ENCODE measurements around the gene TLCD1.
"Not testable (repeated sequence)": the region's sequence is repeated elsewhere in the genome, so short reads cannot be mapped to it uniquely, and the experiment has no call there.

Gene TLCD1

DNA sequence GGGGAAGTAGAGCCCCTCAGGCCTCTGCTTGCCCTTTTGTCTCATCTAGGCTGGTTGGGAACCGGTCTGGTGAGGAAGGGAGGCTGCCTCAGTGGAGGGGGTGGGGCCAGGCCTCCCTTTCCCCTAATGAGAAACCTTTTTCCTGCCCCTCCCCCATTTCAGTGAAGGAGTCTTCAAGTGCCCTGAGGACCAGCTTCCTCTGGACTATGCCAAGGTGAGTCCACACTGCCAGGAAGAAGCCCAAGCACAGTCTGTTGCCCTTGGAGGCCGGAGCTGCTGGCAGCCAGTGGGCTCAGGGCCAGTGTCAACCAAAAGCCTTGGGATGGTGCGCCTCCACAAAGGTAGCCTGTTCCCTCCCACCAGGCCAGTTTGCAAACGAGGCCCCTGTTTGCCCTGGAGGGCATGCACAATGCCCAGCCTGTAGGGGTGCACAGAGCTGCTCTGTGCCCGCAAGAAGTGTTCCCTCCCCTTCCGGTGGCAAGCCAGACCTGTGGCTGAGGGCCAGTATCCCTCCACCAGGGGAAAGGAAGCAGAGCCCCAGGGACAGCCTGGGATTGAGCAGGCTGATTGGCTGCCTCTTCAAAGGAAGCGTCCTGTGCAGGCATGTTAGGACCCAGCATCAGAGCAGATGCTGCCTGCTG is 21.1 kb upstream of the TLCD1 start:
- DNase-seq (ENCODE audit: low read depth), result no peak

DNA sequence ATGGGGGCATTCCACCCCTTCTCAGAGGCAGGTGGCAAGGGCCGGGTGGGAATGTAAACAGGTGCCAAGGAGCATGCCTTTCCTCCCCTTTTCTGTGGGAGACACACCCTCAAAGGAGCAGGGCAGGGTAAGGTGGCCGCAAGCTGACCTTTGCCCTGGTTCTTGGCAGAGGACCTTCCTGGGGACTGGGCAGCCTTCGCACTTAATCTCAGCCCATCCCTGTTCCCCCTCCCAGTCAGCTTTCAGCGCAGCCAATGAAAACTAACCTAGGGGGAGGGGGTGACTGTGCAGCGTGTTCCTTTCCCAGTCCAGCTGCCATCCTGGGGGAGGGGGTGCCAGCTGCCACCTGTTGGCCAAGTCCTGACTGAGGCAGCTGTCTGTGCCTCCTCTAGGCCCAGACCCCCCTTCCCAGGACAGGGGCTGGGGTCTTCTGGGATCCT is 20.6 kb upstream of the TLCD1 start:
- no peak for DNase-seq (ENCODE audit: low read depth)

DNA sequence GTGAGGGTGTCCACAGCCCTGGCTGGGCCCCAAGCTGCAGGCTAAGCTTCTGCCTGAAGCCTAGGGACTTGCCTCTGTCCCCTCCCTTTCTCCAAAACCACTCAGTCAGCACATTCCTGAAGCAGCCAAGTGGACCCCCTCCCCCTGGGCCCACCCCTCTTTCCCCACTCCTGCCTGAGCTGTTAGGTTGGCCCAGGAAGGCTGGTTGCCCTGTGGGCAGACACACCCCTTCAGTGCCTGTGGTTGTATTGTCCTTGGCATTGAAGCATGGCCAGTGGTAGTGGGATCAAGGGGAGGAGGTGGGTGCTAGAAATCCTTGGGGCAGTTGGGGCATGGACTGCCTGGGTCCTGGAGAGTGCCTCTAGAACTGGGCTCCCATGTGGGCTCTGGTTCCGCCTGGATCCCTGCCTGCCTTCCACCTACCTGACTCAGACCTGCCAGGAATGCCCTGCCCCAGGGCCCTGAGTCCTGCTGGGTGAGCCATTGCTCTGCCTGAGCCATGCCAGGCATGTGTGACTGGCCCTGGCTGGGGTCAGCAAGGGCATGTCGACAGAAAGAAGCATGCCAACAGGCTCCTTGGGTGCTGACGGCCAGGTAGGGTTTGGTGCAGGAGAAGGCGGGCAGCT is 19.9 kb upstream of the TLCD1 start:
- DNase-seq (ENCODE audit: low read depth), result no peak

DNA sequence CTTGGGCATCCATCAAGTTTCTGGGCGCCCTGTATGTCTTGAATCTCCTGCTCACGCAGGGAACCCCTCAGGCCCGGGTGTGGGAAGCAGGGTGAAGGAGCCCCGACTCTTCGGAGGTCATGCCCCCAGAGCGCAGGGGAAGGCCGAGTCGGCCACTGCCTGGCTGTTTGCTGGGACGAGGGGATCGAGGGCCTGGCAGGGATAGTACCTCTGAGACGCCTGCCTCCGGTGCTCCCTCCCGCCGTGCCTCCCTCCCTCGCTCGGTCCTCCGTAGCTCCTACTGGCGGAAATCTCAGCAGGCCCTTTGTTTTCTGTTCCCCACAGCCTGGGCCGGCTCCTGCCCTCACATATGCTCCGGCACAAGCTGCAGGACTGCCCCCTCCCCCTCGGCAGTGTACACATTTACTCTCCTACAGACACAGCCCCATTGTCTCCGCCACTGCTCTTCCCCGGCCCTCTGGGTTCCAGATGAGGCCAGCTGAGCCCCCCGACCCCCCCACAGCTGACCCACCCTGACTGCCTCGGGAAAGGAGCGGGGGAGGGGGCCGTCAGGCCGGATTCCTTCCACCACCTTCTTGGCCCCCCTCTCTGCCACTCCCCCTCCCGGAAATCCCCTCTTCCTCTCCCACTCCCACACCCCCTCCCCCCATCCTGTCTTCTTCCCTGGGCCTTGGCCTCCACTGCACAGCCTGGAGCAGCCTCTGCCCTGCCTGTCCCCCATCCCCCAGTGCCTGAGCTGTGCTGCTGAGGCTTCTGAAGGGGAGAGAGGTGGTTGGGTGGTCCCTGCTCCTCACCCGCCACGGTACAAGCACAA is 19.1 kb upstream of the TLCD1 start:
- no peak for DNase-seq (ENCODE audit: low read depth)

DNA sequence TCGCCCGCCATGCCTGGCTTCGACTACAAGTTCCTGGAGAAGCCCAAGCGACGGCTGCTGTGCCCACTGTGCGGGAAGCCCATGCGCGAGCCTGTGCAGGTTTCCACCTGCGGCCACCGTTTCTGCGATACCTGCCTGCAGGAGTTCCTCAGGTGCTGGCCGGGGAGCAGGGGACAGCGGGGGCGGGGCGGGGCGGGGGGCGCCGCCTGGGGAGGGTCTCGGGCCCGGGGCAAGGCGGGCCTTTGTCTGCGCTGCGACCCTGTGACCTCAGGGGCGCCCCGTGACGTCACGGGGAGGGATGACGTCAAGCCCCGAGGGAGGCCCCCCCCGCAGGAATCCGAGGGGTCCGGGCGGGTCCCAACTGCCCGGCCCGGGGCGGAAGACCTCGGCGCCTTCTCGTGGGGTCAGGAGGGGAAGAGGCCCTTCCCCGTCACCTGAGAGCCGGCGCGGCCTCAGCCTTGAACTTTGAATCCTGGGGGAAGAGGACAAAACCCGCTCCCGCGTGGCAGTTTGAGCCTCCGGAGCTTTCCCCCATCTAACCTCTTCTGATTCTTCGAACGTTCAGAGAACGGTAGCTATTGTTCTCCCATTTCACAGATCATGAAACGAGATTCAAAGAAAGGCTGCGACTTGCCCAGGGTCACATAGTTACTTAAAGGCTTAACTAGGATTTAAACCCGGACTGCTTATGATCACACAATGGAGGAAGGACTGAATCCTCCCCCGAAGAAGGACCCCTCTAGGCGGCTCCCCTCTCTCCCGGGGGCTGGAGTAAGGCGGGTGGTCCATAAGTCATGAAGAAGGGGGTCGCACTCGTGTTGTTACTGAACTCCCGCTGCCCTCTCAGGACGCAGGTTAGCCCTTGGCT is 18.3 kb upstream of the TLCD1 start:
- peak; percentile 62 for DNase-seq (ENCODE audit: low read depth)

DNA sequence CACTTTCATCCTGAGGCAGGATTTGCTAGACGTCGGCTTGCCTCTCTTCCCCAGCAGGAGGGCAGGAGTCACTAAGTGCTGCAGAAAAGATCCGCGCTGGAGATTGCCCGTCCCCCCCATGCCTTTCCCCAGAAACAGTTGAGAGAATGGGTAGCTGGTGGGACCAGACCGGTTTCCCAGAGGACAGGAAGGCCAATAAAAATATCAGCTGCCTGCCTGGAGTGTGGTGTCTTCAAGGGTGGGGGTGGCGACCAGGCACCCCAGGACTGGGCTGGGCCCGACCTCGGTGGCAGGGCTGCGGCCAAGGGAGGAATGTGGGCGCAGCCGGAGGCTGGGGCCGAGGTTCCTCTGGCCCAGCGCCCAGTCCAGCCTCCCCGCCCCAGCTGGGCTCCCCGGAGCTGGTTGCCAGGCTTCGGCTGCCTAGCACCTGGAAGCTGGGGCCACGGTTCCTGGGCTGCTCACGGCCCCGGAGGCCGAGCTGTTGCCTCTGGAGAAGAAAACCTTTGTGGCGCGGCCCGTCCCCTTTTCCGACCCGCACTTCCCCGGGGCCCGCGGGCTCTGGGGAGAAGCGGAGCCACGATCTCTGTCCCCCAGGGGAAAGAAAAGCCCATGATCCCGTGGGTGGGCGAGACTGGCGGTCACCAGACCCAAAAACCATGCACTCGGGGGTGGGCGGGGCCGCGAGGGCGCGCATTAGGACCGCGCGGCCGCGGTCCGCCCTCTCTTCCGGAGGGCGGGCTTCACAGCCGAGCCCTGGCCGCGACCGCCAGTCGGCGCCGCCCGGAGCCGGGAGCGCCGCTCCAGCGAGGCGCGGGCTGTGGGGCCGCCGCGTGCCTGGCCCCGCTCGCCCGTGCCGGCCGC is 17.4 kb upstream of the TLCD1 start, which contains the start of gene TRAF4:
TSS of gene TRAF4 (plus strand) at position 769 of the 861 bp plus-strand sequence. CDS start 102 bp downstream, outside the sequence.
- peak; percentile 80 for DNase-seq (ENCODE audit: low read depth)

DNA sequence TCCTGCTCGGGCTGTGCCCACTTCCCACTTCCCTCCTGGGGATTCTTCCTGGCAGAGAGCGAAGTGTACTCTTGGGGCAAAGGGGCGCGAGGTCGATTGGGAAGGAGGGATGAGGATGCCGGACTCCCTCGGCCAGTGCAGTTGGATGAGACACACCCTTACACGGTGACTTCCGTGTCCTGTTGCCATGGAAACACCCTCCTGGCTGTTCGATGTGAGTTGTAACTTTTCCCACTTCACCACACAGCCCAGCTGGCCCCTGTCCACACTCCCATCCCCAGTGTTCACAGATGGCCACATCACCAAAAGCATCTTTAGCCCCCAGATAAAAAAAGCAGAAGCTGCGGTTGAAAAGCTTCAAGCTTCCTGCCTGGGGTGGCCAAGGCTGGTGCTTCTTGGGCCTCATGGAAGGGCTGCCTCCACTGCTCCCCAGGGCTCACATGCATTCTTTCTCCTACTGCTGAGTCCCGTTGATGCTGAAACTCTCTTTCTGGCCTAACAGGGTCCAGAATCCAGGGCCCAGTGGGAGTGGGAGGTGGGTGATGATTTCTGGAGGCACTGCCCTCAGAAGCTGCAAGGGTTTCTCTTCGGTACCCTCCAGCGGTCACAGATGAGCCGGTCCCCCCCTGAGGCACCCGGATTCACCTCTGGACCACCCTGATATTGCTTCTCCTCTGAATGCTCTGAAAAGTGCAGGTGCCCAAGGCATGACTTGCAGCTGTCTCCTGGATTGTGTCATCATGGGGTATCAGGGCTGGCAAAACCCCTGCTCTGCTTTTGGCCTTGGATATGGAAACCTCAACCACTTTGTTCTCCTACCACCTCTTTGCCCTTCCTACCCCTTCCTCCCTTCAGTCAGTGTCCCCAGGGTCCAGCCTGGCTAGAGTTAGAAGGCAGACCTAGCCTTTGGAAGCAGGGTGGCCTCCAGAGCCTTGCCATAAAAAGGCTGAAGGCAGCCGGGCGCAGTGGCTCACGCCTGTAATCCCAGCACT is 15.6 kb upstream of the TLCD1 start:
- no peak for DNase-seq (ENCODE audit: low read depth)

DNA sequence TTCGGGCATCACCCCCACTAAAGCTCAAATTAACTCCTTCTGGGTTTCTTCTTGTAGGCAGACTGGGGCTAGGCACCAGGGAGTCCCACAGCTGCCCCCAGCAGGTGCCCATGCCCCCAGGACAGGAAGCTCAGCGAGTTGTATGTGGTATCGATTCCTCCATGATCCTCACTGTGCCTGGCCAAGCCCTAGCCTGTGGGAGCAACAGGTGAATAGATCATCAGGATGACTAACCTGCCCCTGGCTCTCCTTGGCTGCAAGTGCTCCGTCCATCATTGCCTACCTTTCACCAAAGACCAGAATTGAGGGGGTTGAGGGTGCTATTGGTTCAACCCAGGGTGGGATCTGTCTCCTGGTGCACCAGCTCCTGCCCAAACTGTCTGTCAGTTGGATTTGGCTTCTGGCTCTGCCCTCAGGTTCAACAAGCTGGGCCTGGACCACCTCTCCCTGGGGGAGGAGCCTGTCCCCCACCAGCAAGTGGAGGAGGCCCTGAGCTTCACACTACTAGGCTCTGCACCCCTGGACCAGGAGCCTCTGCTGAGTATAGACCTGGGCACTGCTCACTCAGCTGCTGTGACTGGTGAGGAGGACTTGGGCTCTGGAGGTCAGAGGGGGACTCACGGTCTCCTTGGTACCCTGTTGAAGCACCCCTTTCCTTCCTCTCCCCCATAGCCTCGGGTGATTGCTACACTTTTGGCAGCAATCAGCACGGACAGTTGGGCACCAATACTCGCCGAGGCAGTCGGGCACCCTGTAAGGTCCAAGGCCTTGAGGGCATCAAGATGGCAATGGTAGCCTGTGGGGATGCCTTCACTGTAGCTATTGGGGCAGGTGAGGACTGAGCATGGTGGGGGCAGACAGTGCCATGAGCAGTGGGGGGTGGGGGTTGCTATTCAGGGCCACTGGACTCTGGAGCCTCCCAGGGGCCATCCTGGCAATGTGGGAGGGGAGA is 14.6 kb upstream of the TLCD1 start:
- DNase-seq (ENCODE audit: low read depth), result no peak

DNA sequence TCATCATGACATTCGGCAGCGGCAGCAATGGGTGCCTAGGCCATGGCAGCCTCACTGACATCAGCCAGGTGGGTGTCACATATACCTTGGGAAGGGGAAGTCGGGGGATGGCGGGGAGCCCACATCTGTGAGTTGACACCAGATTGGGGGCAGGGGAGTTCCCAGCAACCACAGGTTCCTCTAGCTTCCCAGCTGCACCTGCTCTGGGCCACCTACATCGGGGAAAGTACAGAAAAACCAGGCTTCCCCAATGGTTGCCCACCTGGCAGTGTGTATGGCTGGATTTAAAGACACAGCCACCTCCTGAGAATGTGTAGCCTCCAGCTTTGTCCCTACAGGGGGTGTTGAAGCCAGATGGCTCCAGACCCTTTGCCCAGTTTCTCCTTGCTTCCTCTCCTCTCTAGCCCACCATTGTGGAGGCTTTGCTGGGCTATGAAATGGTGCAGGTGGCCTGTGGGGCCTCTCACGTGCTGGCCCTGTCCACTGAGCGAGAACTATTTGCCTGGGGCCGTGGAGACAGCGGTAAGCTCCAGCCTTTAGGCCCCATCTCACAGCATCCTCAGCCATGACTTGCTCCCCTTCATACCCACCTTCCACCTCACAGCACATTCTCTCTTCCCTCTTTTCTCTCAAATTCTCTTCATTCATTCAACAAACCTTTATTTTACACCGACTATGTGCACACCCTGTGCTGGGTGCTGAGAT is 12.8 kb upstream of the TLCD1 start:
- DNase-seq (ENCODE audit: low read depth), result peak; percentile 50

DNA sequence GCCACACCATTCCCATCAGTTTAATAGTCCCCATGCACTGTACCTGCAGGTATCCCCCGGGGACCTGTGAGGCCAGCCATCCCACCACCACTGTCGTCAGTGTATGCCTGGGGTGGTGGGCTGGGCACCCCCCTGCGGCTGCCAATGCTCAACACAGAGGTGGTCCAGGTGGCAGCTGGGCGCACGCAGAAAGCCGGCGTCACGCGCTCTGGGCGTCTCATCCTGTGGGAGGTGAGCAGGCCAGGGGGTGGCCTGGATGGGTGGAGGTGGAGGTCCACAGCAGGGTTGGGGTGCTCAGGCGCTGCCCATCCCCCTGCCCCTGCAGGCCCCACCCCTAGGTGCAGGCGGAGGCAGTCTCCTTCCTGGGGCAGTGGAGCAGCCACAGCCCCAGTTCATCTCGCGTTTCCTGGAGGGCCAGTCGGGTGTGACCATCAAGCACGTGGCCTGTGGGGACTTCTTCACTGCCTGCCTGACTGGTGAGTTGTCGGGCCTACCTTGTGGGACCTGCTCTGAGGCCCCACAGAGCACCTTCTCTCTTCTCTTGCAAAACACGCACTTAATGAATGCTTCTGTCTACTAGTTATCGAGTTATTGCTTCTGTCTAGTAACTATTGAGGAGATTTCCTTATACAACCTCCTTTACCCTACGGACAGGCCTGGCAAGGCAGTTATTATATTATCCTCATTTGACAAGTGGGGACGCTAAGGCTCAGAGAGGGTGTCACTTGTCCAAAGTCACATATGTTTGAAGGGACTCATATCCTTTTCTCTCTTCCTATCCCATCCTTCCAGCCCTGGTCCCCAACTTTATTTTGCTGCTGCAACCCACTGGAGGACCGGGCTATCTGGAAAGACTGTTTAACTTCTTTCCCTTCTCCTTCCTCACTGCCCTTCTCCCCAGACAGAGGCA is 12.0 kb upstream of the TLCD1 start:
- DNase-seq (ENCODE audit: low read depth), result no peak

DNA sequence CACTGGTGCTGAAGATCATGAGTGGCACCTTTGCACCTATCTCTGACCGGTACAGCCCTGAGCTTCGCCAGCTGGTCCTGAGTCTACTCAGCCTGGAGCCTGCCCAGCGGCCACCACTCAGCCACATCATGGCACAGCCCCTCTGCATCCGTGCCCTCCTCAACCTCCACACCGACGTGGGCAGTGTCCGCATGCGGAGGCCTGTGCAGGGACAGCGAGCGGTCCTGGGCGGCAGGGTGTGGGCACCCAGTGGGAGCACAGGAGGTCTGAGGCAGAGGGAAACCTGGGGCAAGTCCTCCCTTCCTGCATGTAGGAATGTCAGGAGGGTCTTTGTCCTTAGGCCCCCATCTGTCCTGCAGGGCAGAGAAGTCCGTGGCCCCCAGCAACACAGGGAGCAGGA is 11.3 kb upstream of the TLCD1 start:
- DNase-seq (ENCODE audit: low read depth), result no peak

DNA sequence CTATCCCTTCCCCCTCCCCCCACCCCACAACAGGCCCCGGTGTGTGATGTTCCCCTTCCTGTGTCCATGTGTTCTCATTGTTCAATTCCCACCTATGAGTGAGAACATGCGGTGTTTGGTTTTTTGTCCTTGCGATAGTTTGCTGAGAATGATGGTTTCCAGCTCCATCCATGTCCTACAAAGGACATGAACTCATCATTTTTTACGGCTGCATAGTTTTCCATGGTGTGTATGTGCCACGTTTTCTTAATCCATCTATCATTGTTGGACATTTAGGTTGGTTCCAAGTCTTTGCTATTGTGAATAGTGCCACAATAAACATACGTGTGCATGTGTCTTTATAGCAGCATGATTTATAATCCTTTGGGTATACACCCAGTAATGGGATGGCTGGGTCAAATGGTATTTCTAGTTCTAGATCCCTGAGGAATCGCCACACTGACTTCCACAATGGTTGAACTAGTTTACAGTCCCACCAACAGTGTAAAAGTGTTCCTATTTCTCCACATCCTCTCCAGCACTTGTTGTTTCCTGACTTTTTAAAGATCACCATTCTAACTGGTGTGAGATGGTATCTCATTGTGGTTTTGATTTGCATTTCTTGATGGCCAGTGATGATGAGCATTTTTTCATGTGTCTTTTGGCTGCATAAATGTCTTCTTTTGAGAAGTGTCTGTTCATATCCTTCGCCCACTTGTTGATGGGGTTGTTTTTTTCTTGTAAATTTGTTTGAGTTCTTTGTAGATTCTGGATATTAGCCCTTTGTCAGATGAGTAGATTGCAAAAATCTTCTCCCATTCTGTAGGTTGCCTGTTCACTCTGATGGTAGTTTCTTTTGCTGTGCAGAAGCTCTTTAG is 10.1 kb upstream of the TLCD1 start:
- DNase-seq (ENCODE audit: low read depth), result not testable (repeated sequence)

DNA sequence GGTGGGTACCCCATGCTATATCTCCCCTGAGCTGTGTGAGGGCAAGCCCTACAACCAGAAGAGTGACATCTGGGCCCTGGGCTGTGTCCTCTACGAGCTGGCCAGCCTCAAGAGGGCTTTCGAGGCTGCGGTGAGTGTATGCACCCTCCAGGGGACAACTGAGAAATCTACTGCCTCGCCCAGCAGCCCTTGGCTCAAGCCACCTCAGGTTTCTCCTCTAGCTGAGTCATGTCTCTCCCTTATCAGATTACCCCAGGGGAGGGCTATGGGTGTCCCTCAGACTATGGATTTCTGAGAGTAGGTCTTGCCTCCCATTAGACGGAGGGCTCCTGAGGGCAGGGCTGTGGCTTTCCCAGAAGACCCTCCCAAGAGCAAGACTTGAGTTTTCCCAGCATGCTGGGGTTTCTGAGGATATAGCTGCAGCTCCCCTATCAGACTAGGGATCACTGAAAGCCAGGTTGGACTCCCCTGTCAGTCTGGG is 9.2 kb upstream of the TLCD1 start:
- DNase-seq (ENCODE audit: low read depth), result no peak

DNA sequence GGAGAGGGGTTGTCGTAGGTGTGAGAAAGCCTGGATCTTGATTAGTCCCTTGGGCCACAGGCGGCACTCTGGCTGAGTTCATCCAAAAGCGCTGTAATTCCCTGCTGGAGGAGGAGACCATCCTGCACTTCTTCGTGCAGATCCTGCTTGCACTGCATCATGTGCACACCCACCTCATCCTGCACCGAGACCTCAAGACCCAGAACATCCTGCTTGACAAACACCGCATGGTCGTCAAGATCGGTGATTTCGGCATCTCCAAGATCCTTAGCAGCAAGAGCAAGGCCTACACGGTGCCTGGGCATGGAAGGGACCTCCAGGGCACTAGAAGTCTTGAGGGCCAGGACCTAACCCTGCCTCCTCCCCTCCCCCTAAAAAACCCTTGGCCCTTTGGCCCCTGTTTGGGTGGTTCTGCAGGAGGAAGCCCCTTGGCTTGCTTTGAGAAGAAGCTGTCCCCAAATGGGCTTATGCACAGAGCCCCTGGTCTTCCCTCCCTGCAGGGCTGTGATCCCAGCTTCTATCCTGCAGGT is 8.7 kb upstream of the TLCD1 start:
- DNase-seq (ENCODE audit: low read depth), result no peak

DNA sequence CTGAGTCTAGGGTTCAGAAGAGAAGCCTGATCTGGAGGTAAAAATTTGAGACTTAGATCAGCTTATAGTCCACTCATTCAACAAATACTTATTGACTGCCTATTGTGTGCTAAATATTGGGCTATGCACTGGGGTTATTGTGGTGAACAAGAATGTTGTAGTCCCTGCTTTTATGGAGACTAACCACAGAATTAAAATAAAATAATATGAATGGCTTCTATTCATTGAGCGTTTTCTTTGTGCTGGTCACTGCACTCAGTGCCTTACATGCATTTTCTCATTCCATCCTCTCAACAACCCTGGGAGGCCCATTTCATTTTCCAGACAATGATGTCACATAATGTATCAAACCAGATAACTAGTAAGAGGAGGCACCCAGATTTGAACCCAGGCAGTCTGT is 7.3 kb upstream of the TLCD1 start:
- DNase-seq (ENCODE audit: low read depth), result no peak

DNA sequence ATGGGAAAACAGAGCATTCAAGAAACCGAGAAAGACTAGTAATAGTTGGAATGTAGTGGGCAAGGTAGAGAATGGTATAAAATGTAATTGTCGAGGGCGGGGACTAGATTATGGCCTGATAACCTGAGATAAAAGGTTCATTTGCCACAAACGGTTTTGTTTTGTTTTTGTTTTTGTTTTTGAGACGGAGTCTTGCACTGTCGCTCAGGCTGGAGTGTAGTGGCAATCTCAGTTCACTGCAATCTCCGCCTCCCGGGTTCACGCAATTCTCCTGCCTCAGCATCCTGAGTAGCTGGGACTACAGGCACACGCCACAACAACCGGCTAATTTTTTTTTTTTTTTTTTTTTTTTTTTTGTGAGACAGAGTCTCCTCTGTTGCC is 3.9 kb upstream of the TLCD1 start:
- no peak for DNase-seq (ENCODE audit: low read depth)
